K562 (cell line): ENCODE data around the gene KMT2E. TPM values are rescaled to one million over a fixed set of nuclear protein-coding genes. Genes with fewer than 3 reads are reported as not detected.

ENCODE experiments used
- BCL6 ChIP-seq: fragments of 250-450 bp; sonication (Bioruptor Pico); IDR thresholded peaks from 2 replicates; pipeline ENCODE4 v1.4.0; 2020
- FOXM1 ChIP-seq, 2 experiments: fragments of 450-650 bp in 1 of 2; sonication (generic) in 1 of 2; formaldehyde crosslinking in 1 of 2; IDR thresholded peaks; 2 replicates each; pipeline versions ENCODE4 v1.6.1 to v1.9.0; 2017 to 2022; ENCODE audit warnings: low read depth in 2 of 2, mild to moderate bottlenecking in 2 of 2, missing genetic modification reagents in 1 of 2, moderate library complexity in 1 of 2
- HNRNPUL1 ChIP-seq: fragments of 200-400 bp; formaldehyde crosslinking; IDR thresholded peaks from 2 replicates; pipeline ENCODE4 v1.6.1; 2017; ENCODE audit warnings: low read length
- JUN ChIP-seq, 2 experiments: sonication (generic) in 1 of 2; formaldehyde crosslinking in 1 of 2; IDR thresholded peaks; 2 replicates each; pipeline versions ENCODE4 v1.6.1 to v1.8.0; 2012 to 2022; ENCODE audit warnings: borderline replicate concordance in 2 of 2, mild to moderate bottlenecking in 2 of 2, improper control_type of control experiment in 1 of 2, low read depth in 1 of 2, low read length in 1 of 2, missing genetic modification reagents in 1 of 2
- KDM4B ChIP-seq, 2 experiments: fragments of 450-650 bp in 1 of 2; sonication (generic) in 1 of 2; IDR thresholded peaks; 2 replicates each; pipeline ENCODE4 v1.6.1; 2016 to 2017; ENCODE audit warnings: borderline replicate concordance in 2 of 2, antibody characterized with exemption in 1 of 2, low read depth in 1 of 2, mild to moderate bottlenecking in 1 of 2
- NCOA2 ChIP-seq, 2 experiments: fragments of 450-650 bp; IDR thresholded peaks; 2 replicates each; pipeline ENCODE4 v1.6.1; 2018; ENCODE audit warnings: mild to moderate bottlenecking in 2 of 2, moderate library complexity in 1 of 2; ENCODE audit not compliant: partially characterized antibody in 2 of 2
- PHF21A ChIP-seq: fragments of 450-650 bp; IDR thresholded peaks from 2 replicates; pipeline ENCODE4 v1.6.1; 2017; ENCODE audit warnings: low read depth, borderline replicate concordance
- ZFPM2 ChIP-seq: fragments of 250-450 bp; sonication (Bioruptor Pico); IDR thresholded peaks from 2 replicates; pipeline ENCODE4 v1.5.1; 2022; ENCODE audit warnings: mild to moderate bottlenecking
- ZFX ChIP-seq: sonication (generic); formaldehyde crosslinking; IDR thresholded peaks from 2 replicates; pipeline ENCODE4 v1.8.0; 2022; ENCODE audit warnings: mild to moderate bottlenecking, missing genetic modification reagents, moderate library complexity
- ZNF133 ChIP-seq: fragments of 250-450 bp; sonication (Bioruptor Pico); IDR thresholded peaks from 2 replicates; pipeline ENCODE4 v1.4.0; 2020; ENCODE audit warnings: mild to moderate bottlenecking
- ZNF695 ChIP-seq: fragments of 450-650 bp; formaldehyde crosslinking; IDR thresholded peaks from 2 replicates; pipeline ENCODE4 v1.4.0; 2020; ENCODE audit warnings: mild to moderate bottlenecking, moderate library complexity
- polyA plus RNA-seq, 8 experiments: library from polyadenylated mRNA; depleted of rRNA in 4 of 8; stranded (reverse) in 5 of 8; unstranded in 3 of 8; fragments of >200 nt; fragmentation: Nextera tagmentation in 2 of 8; fragmentation: Illumina TruSeq in 1 of 8; extraction: Ambion mirVana in 2 of 8; extraction: Trizol in 1 of 8; gene quantifications; 2 replicates each; pipeline versions ENCODE4 v1.2.1 to v1.2.3, GENCODE V29; 2011 to 2014; ENCODE audit warnings: inconsistent platforms in 1 of 8, missing spikeins in 1 of 8
- total RNA-seq, 7 experiments: library from RNA; depleted of rRNA in 6 of 7; stranded (reverse); fragments of >200 nt in 6 of 7; fragmentation: Illumina TruSeq in 2 of 7; extraction: Trizol in 2 of 7; gene quantifications; 2 replicates each; pipeline versions ENCODE4 v1.2.1 to v1.2.3, GENCODE V29; 2011 to 2021; ENCODE audit warnings: low replicate concordance in 1 of 7
- TF ChIP-seq, protein P1 (sequence below): fragments of 250-450 bp; sonication (Bioruptor Pico); IDR thresholded peaks from 2 replicates; pipeline ENCODE4 v1.5.0; 2022; ENCODE audit warnings: mild to moderate bottlenecking
- TF ChIP-seq, protein P2 (sequence below): fragments of 450-650 bp; IDR thresholded peaks from 2 replicates; pipeline ENCODE4 v1.7.1; 2018; ENCODE audit warnings: mild to moderate bottlenecking, low read depth; ENCODE audit not compliant: partially characterized antibody
- TF ChIP-seq, protein P3 (sequence below): fragments of 450-650 bp; IDR thresholded peaks from 2 replicates; pipeline ENCODE4 v1.6.1; 2016; ENCODE audit warnings: antibody characterized with exemption
- TF ChIP-seq, protein P4 (sequence below): IDR thresholded peaks from 2 replicates; pipeline ENCODE4 v1.6.1; 2014; ENCODE audit warnings: antibody characterized with exemption
- TF ChIP-seq, protein P5 (sequence below): fragments of 450-650 bp; IDR thresholded peaks from 2 replicates; pipeline ENCODE4 v1.6.1; 2017; ENCODE audit warnings: mild to moderate bottlenecking, moderate library complexity

The KMT2E gene
- total and polyA plus RNA-seq, 9 of the 15 experiments (the other 6 are each of a cell fraction or from before 2014, with no cell fraction given), result 8.9 to 55.3 (median 38.1) TPM

DNA sequence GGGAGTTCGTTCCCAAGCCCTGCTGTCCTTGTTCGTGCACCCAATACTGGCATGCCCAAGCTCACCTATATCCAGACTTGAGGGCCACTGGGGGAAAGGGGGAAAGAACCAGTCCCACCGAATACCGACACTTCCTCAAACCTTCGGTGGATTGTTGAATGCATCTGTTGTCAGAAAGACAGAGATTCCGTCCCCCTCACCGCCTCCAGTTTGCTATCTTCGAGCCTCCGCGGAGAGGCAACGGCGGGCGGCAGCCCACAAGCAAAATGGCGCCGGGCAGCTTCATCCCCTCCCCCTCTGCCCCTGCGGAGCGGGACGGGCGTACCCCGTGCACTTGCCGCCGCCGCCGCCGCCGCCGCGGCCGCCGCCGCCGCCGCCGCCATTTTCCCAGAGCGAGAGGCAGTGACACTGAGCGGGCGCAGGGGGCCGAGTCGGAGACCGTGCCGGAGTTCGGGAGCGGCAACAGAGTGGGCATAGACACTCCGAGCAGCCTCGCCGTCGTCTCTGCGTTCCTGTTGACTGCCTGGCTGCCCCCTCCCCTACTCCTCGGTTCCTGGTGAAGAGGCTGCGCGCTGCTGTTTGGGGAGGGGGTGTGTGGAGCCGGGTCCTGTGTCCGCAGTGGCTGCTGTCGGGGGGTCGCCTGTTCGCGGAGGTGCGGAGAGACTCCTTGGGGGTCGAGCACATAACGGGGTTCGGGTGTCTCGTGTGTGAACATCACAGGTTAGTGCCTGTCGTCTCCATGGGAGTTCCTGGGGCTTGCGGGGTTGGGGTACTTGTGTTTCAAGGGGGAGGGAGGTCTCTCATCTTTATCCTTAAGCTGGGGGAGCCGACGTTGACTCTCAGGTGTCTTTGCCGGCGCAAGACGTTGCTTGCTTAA is at the start of gene KMT2E (continued):
- TF ChIP-seq, protein P1, sequence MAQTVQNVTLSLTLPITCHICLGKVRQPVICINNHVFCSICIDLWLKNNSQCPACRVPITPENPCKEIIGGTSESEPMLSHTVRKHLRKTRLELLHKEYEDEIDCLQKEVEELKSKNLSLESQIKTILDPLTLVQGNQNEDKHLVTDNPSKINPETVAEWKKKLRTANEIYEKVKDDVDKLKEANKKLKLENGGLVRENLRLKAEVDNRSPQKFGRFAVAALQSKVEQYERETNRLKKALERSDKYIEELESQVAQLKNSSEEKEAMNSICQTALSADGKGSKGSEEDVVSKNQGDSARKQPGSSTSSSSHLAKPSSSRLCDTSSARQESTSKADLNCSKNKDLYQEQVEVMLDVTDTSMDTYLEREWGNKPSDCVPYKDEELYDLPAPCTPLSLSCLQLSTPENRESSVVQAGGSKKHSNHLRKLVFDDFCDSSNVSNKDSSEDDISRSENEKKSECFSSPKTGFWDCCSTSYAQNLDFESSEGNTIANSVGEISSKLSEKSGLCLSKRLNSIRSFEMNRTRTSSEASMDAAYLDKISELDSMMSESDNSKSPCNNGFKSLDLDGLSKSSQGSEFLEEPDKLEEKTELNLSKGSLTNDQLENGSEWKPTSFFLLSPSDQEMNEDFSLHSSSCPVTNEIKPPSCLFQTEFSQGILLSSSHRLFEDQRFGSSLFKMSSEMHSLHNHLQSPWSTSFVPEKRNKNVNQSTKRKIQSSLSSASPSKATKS (CRISPR knock-in tag), result no peak
- TF ChIP-seq ZFX (CRISPR knock-in tag) (peak; percentile 74; the same call in 1 of the 2 replicates), FOXM1 (IDR thresholded peaks at IDR 0.05; ENCODE audit: low read depth) (no peak), FOXM1 (CRISPR knock-in tag; IDR thresholded peaks at IDR 0.05; ENCODE audit: low read depth) (0 out of 2 replicates have a peak, but pooled peaks have one; percentile 6), HNRNPUL1 (no peak), NCOA2 (IDR thresholded peaks at IDR 0.05; ENCODE audit: partially characterized antibody in 2 of 2) (no peak), PHF21A (no peak), ZNF133 (CRISPR knock-in tag) (peak; percentile 66; the same call in 1 of the 2 replicates), KDM4B (IDR thresholded peaks at IDR 0.05; ENCODE audit: borderline replicate concordance in 2 of 2, low read depth in 1 of 2) (peak in 1 of 2 experiments; percentile 79; a peak in 2 of 4 replicates), BCL6 (CRISPR knock-in tag) (peak; percentile 67; the same call in 1 of the 2 replicates), JUN (IDR thresholded peaks at IDR 0.05; ENCODE audit: borderline replicate concordance, low read depth, low read length) (0 out of 2 replicates have a peak, but pooled peaks have one; percentile 4), JUN (CRISPR knock-in tag; IDR thresholded peaks at IDR 0.05; ENCODE audit: borderline replicate concordance) (no peak), ZFPM2 (CRISPR knock-in tag) (no peak), ZNF695 (no peak; the same call in 1 of the 2 replicates)
- TF ChIP-seq, protein P2, sequence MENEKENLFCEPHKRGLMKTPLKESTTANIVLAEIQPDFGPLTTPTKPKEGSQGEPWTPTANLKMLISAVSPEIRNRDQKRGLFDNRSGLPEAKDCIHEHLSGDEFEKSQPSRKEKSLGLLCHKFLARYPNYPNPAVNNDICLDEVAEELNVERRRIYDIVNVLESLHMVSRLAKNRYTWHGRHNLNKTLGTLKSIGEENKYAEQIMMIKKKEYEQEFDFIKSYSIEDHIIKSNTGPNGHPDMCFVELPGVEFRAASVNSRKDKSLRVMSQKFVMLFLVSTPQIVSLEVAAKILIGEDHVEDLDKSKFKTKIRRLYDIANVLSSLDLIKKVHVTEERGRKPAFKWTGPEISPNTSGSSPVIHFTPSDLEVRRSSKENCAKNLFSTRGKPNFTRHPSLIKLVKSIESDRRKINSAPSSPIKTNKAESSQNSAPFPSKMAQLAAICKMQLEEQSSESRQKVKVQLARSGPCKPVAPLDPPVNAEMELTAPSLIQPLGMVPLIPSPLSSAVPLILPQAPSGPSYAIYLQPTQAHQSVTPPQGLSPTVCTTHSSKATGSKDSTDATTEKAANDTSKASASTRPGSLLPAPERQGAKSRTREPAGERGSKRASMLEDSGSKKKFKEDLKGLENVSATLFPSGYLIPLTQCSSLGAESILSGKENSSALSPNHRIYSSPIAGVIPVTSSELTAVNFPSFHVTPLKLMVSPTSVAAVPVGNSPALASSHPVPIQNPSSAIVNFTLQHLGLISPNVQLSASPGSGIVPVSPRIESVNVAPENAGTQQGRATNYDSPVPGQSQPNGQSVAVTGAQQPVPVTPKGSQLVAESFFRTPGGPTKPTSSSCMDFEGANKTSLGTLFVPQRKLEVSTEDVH, result peak; percentile 21
- TF ChIP-seq, protein P3, sequence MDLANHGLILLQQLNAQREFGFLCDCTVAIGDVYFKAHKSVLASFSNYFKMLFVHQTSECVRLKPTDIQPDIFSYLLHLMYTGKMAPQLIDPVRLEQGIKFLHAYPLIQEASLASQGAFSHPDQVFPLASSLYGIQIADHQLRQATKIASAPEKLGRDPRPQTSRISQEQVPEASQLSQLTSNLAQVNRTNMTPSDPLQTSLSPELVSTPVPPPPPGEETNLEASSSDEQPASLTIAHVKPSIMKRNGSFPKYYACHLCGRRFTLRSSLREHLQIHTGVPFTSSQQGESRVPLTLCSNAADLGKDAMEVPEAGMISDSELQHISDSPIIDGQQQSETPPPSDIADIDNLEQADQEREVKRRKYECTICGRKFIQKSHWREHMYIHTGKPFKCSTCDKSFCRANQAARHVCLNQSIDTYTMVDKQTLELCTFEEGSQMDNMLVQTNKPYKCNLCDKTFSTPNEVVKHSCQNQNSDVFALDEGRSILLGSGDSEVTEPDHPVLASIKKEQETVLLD, result no peak
- TF ChIP-seq, protein P4, sequence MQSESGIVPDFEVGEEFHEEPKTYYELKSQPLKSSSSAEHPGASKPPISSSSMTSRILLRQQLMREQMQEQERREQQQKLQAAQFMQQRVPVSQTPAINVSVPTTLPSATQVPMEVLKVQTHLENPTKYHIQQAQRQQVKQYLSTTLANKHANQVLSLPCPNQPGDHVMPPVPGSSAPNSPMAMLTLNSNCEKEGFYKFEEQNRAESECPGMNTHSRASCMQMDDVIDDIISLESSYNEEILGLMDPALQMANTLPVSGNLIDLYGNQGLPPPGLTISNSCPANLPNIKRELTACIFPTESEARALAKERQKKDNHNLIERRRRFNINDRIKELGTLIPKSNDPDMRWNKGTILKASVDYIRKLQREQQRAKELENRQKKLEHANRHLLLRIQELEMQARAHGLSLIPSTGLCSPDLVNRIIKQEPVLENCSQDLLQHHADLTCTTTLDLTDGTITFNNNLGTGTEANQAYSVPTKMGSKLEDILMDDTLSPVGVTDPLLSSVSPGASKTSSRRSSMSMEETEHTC, result no peak
- TF ChIP-seq, protein P5, sequence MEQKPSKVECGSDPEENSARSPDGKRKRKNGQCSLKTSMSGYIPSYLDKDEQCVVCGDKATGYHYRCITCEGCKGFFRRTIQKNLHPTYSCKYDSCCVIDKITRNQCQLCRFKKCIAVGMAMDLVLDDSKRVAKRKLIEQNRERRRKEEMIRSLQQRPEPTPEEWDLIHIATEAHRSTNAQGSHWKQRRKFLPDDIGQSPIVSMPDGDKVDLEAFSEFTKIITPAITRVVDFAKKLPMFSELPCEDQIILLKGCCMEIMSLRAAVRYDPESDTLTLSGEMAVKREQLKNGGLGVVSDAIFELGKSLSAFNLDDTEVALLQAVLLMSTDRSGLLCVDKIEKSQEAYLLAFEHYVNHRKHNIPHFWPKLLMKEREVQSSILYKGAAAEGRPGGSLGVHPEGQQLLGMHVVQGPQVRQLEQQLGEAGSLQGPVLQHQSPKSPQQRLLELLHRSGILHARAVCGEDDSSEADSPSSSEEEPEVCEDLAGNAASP, result no peak
